Inferior parietal cortex (tissue), 1 donor: Measurements from ENCODE around the gene ABHD16B.
"Not testable (repeated sequence)": the region's sequence is repeated elsewhere in the genome, so short reads cannot be mapped to it uniquely, and the experiment has no call there.

Experiments
- DNase-seq: peaks from one replicate; pipeline ENCODE4 v3.0.0-alpha.2; 2016; ENCODE audit errors: extremely low spot score

ABHD16B gene

GRCh38 chr20:63878899-63879663 is 17.8 kb downstream of the ABHD16B start:
- no peak for DNase-seq

DNA sequence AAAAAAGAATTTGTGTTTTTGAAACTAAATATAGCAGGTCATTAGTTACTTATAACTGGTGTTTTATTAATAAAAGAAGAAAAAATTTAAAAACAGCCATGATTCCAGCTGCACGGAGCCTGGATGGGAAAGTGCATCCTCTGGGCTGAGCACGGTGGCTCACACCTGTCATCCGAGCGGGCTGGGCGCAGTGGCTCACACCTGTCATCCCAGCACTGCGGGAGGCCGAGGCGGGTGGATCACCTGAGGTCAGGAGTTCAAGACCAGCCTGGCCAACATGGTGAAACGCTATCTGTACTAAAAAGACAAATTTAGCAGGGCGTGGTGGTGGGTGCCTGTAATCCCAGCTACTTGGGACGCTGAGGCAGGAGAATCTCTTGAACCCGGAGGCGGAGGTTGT is 19.6 kb downstream of the ABHD16B start:
- DNase-seq: not testable (repeated sequence)

DNA sequence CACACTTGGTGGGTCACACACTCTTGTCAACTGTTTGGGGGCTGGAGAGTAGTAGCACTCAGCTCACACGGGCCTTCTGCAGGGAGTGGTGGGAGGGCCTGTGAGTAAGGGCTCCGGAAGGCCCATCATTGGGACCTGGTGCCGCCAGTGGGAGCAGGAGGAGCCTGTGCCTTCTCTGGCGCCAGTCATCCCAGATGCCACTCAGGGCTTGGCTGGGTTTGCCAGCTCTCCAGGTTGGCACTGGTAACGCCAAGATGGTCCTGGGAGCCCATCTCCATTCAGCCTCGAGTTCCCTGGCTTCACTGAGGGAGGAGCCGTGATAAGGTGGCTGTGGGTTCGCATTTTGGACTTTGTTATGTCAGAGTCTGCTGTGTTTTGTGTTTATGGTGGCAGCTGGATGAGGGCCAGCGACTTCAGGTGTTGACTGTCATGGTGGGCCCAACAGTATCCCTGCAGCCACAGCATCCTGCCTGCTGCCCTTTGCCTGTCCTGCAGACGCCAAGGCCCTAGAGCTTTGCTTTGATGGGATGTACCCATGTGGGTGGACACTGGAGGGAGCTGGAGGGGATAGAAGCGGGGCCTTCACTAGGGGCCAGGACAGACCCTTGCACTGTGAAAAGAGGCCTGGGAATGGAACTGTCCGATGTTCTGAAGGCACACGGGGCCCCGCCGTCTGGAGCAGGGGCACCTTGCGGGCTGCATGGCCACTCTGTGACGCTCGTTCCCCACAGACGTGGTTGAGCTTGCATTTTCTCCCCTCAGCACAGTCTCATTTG is 20.3 kb downstream of the ABHD16B start:
- no peak for DNase-seq

DNA sequence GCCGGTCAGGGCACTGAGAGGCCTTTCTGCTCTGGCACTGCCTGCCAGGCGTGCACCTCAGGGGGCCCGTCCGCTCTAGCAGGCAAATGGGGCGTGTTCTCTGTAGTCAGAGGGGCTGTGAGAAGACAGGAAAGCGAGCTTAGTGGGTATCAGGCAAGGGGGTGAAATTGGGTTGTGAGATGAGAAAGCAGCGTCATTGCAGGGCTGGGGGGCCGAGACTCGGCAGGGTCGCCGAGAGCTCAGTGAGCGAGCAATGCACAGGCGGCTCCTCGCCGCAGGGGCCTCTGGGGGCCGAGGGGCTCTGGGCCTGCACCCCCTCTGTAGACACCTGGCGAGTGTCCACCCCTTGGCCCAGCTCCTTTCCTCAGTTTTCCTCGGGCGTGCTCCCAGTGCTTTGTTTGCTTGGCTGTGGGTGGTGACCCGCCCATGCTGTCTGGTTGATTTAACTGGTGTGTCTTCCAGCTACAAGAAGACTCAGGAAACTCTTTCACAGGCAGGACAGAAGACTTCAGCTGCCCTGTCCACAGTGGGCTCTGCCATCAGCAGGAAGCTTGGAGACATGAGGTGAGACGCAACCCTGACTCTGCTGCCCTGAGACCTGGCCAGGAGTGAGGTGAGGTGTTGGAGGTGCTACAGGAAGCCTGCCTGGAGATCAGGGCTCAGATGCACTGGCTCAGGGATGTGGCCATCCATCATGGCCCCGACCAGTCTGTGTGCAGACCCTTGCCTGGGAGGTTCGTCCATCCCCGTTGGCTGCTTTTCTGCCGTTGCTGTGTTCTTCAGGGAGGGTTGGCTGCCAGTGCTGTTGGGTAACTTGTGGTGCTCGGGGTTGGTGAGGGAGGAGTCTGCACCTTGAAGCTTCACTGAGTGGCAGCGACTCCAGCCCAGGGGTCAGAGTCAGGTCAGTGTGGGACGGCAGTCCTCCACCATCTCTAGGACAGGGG is 21.2 kb downstream of the ABHD16B start:
- DNase-seq: no peak

- DNase-seq: no peak
These were observed 21.9 kb downstream of the ABHD16B start for GRCh38 chr20:63883201-63883593.

GRCh38 chr20:63884506-63885263 is 23.4 kb downstream of the ABHD16B start:
- no peak for DNase-seq

DNA sequence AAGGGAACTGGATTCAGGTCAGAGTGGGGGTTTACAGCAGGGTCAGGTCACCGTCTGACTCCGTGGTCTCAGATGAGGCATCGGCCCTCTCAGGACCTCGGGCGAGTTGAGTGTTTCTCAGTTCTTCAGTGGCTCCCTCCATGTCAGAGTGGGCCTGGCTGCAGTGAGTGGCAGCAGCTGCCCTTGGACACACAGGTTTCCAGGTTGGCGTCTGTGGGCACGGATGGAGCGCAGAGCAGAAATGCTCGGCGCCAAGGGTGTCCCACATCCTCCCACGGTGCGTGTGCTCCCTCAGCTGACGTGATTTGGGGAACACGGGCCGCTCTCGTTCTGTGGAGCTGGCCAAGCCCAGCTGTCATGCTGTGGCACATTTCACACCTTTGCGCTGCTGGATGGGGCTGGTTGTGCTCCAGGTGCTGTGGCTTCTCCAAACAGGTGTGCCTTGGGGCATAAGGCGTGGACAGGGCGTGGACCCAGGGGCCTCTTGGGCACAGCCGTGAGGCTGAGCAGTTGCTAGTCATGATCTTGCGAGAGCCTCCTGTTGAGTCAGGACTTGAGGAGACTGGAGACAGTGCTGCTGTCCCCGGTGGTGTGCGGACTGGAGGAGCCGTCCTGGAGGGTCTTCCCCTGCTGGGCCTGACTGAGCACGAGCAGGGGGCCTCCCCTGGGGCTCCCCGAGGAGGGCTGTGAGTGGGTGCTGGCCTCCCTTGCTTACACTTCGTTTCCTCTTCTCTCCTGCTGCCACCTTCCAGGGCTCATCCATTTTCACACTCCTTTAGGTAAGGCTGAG is 24.2 kb downstream of the ABHD16B start:
- DNase-seq: no peak

DNA sequence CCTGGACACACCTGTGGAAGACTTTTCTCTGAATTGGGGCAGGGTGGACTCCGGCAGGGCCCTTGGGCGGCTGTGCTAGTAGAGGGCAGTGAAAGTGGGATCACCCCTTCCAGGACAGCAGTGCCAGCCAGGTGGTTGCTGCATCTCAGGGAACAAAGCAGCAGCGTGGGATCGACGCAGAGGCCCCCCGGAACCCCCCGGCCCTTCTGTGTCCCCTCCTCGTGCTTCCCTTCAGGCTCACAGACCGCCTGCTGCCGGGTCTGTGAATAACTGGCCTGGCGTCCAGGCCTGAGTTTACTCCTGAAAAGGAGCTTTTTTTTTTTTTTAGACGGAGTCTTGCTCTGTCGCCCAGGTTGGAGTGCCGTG is 24.7 kb downstream of the ABHD16B start:
- no peak for DNase-seq

DNA sequence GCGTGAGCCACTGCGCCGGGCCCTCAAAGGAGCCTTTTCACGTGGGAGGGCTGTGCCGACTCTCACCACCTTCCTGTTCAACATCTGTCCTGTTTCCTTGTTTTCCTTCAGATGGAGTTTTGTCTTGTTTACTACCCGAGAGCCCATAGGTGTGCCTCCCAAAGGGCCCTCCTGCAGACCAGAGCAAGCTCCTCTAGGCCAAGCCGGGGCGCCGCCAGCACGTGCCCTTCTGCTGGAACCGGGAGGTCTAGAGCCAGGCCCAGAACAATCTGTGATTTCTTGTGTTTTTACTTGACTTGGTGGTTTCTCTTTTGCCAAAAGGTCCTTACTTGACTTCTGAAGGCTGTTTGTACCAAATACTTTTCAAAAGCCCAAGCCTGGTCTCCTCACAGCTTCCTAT is 25.6 kb downstream of the ABHD16B start:
- DNase-seq: no peak

DNA sequence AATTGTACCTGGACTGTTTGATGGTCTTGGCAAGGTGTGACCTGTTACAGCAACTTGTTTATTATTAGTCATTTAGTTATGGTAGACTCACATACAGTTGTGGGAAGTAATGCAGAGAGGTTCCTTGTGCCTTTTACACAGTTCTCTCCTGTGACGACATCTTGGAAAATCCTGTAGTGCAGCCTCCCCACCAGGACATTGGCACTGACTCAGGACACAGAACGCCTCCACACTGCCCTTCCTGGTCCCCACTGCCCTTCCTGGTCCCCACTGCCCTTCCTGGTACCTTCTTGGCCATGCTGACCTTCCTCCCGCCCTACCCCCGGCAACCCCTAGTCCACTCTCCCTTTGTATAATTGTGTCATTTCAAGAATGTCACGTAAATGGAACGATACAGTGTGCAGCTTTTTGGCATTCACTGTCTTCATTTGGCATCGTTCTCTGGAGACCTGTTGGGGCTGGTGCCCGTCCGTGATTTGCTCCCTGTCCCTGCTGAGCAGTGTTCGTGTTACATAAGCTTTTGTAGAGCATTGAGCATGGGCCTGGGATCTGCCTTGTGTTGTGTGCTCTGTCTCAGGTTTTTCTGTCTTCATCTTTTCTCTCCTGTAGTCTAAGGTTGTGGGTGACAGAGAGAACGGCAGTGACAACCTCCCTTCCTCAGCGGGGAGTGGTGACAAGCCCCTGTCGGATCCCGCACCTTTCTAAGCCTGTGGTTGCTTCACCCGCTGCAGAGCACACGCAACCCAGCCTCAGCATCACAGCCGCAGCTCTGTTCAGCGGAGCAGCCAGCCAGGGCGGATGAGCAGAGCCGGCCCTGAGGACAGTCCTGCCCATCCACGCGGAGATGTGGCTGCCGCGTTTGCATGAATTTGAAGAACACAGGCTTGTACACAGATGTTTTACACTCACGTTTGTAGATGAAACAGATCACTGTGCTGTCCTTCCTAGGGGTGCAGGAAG is 28.2 kb downstream of the ABHD16B start:
- DNase-seq: no peak

GRCh38 chr20:63890201-63890576 is 28.9 kb downstream of the ABHD16B start:
- no peak for DNase-seq

DNA sequence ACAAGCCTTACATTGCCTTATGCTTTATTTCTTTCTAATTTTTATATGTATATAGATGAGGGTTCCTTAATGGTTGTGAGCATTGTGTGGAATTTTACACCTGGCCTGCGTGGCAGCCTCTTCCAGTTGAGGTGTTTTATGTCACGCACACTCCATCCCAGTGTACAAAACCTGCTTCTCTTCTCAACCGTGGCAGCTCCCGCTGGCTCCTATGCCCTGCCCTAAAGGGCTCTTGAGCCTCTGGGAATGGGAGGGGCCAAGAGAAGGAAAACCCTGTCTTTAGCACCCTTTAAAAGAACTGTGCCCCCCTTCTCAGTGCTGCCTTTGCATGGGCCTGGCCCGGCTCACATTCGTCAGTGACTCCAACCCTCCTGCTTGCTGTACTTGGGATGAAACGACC is 29.3 kb downstream of the ABHD16B start:
- DNase-seq: no peak

DNA sequence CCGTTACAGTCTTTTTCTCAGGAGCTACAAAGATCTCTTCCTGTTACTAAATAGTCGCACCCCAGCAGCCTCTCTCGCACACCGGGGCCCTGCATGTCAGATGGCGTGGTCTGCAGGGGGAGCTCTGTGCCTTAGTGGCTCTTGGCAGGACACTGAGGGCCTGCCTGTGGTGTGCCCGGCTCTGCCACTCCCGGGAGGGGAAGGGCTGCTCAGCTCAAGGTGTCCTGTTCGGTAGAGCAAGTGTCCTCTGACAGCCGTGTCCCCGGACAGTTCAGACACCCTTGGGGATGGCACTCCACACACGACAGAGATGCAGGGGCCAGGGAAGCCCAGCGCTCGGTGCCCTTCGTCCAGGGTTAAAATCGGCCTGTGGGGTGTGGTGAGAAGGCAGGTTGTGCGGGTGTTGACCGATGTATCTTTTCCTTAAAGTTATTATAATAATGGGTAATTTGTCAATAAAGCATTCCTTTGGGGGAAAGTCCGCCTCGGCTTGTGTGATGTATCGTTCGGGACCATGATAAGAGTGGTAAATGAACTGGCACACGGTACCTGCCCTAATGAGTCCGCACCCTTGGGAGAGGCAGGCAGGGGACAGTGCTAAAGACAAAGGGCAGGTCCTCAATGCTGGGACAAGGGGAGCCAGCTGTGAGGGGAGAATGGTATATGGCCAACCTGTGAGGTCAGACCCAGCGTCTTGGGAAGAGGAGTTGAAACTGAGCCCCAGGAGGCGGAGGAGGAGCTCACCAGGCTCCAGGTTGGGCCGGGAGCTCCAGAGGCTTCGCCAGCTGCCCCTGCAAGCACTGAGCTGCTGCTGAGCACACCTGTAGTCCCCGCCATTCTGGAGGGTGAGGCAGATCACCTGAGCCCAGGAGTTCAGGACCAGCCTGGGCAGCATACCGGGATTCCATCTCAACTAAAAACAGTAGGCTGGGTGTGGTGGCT is 30.0 kb downstream of the ABHD16B start:
- no peak for DNase-seq

DNA sequence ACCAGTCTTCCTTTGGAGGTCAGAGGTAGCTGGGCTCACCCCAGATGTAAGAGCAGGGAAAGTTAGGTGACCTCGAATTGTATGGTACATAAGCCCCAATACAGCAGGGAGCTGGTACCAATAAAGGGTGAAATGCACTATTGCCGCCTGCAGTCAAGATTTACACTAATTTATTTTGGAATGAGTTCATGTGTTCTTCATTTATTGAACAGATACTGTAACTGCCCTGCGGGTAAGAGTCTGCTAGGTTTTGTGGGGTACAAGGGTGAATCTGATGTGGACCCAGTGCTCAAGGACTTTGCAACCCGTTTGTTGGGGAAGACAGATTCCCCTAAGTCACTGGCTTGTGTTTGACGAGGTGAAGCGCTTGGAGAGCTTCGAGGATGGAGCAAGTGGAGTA is 31.1 kb downstream of the ABHD16B start:
- no peak for DNase-seq

- DNase-seq: no peak
These were observed 32.7 kb downstream of the ABHD16B start for GRCh38 chr20:63893999-63894357.

DNA sequence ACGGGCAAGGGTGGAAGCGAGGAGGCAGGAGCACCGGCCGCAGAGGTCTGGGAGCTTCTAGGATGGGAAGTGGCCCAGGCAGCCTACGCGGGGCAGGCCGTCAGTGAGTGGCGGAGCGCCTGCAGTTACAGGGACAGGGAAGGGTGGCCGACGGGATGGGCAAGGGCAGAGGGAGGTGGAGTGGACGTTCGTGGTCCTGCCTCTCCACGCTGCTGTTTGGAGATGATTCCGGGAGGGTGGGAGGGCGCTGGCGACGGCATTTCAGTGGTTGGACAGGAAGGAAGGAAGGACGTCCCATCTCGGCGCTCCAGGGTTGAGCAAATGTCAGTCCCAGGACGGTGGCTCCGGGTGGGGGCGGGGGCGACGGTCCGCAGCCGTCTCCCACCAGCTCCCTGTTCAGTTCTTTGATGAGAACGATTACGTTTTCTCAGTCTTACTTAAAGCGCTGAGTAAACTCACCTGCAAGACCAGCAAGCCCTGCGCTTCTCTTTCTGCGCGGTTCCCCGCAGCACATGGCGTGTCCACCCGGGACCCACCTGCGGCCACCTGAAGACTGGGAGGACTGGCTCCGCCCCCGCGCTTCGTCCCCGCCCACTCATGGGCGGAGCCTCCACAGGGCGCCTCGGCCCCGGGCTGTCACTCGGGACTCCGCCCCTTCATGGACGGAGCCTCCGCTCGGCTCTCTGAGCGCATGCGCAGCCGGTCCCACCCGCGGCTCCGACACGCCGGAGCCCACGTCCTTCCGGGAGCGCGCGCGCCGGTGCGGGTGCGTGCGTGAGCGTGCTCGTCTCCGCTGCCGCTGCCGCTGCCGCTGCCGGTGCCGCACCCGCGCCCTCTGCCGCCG is 33.3 kb downstream of the ABHD16B start, which contains the start of gene DNAJC5:
DNAJC5 (plus strand) TSS at position 769 of the 844 bp plus-strand sequence. CDS start 33,220 bp downstream, outside the sequence.
- peak; percentile 95 for DNase-seq

DNA sequence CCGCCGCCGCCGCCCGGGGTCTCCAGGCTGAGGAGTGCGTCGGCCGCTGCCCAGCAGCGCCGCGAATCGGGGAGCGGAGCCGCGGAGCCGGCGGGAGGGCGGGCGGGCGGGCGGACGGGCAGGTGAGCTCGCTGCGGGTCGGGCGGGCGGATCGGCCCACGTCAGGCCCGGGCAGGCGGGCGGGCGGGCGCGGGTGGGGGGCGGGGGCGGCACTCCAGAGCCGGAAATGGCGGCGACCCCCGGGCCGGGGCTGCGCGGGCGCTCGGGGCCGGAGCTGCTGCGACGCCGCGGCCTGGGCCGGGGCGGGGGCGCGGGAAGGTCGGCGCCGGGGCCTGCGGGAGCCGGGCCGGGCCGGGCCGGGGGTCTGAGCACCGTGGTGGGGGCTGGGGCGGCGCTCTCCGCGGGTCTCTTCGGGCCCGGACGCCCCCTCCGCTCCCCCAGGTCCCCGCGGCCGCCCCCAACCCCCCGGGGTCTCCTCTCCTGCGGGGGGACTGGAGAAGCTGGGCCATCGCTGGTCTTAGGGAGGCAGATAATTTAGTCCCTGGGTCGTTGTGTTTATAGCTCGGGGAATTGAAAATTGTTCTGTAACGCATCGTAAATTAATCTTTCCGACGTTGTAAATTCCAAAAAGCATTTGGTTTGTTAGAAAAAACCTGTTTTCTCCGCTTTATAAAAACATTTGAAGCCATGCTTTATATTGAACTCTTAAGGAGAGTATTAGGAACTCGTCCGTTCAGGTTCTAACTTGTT is 34.1 kb downstream of the ABHD16B start:
- DNase-seq: no peak
